WTC11 (cell line): ENCODE measurements around the gene BACE1-AS.

Experiments
- ATF2 ChIP-seq: sonication (generic); formaldehyde crosslinking; IDR thresholded peaks from 2 replicates; pipeline ENCODE4 v1.8.1; 2022; ENCODE audit warnings: low read depth, missing genetic modification reagents, borderline replicate concordance
- CBFB ChIP-seq: sonication (generic); formaldehyde crosslinking; IDR thresholded peaks from 2 replicates; pipeline ENCODE4 v1.8.1; 2022; ENCODE audit warnings: mild to moderate bottlenecking, low read depth, missing genetic modification reagents
- CTCF ChIP-seq: fragments of 200-600 bp; IDR thresholded peaks from 2 replicates; pipeline ENCODE4 v1.8.0; 2022; ENCODE audit warnings: antibody characterized with exemption
- E2F1 ChIP-seq: sonication (generic); formaldehyde crosslinking; IDR thresholded peaks from 2 replicates; pipeline ENCODE4 v1.8.0; 2022; ENCODE audit warnings: mild to moderate bottlenecking, missing genetic modification reagents
- ESRRA ChIP-seq: sonication (generic); formaldehyde crosslinking; IDR thresholded peaks from 2 replicates; pipeline ENCODE4 v1.8.1; 2022; ENCODE audit warnings: mild to moderate bottlenecking, missing genetic modification reagents, borderline replicate concordance
- NR2C2 ChIP-seq: sonication (generic); formaldehyde crosslinking; IDR thresholded peaks from 2 replicates; pipeline ENCODE4 v1.8.0; 2022; ENCODE audit warnings: mild to moderate bottlenecking, missing genetic modification reagents
- NR3C1 ChIP-seq: sonication (generic); formaldehyde crosslinking; conservative IDR thresholded peaks from 2 replicates; pipeline ENCODE4 v1.8.1; 2023; ENCODE audit warnings: low read depth, mild to moderate bottlenecking, missing genetic modification reagents
- SMAD4 ChIP-seq: sonication (generic); formaldehyde crosslinking; IDR thresholded peaks from 2 replicates; pipeline ENCODE4 v1.8.0; 2022; ENCODE audit warnings: mild to moderate bottlenecking, missing genetic modification reagents
- ZBTB43 ChIP-seq: sonication (generic); formaldehyde crosslinking; IDR thresholded peaks from 2 replicates; pipeline ENCODE4 v1.8.1; 2023; ENCODE audit warnings: mild to moderate bottlenecking, missing genetic modification reagents
- ZSCAN18 ChIP-seq: fragments of 250-450 bp; sonication (Bioruptor Pico); IDR thresholded peaks from 2 replicates; pipeline ENCODE4 v2.1.2; 2022; ENCODE audit warnings: mild to moderate bottlenecking, moderate library complexity

- TF ChIP-seq ZSCAN18 (CRISPR knock-in tag) = no peak
- no peak for TF ChIP-seq ESRRA (CRISPR knock-in tag)
- no peak for TF ChIP-seq CTCF
- no peak for TF ChIP-seq NR2C2 (CRISPR knock-in tag)
- no peak for TF ChIP-seq SMAD4
- no peak for TF ChIP-seq ZBTB43
- no peak for TF ChIP-seq CBFB (CRISPR knock-in tag)
- no peak for TF ChIP-seq ATF2
- TF ChIP-seq NR3C1 (CRISPR knock-in tag) = no peak
- TF ChIP-seq E2F1 (CRISPR knock-in tag) = no peak
Measured at GRCh38 chr11:117303101-117303500, 12.0 kb downstream of the BACE1-AS start.
